Activated T-helper 2 cell treated with anti-CD3 and anti-CD28 coated beads, Interferon-gamma antibody, Interleukin-2, Interleukin-4, amounts not matched to agents 10 μg/mL and 5 μg/mL and 100 μg/mL, durations not matched to agents 14 hours and 24 hours and 36 hours (primary cell): ENCODE measurements around the gene HOTAIR. TPM values are rescaled to one million over a fixed set of nuclear protein-coding genes. Genes with fewer than 3 reads are reported as not detected.

Source experiments
- DNase-seq: peaks from one replicate; pipeline ENCODE4 v3.0.0; 2021; ENCODE audit warnings: low spot score
- H3K27ac Mint-ChIP-seq: one replicate; pipeline ENCODE4 v1.8.0; 2021; ENCODE audit warnings: mixed read lengths
- H3K27me3 Mint-ChIP-seq: one replicate; pipeline ENCODE4 v1.8.0; 2021; ENCODE audit warnings: low read depth, mixed read lengths
- H3K36me3 Mint-ChIP-seq: one replicate; pipeline ENCODE4 v1.8.0; 2021; ENCODE audit warnings: low read depth, mixed read lengths
- H3K4me1 Mint-ChIP-seq: one replicate; pipeline ENCODE4 v1.8.0; 2021; ENCODE audit warnings: low read depth, mixed read lengths
- H3K4me3 Mint-ChIP-seq: one replicate; pipeline ENCODE4 v1.8.0; 2021; ENCODE audit warnings: low read depth, mild to moderate bottlenecking, moderate library complexity, mixed read lengths
- H3K9me3 Mint-ChIP-seq: one replicate; pipeline ENCODE4 v1.8.0; 2021; ENCODE audit warnings: mixed read lengths
- intact Hi-C: fragments of 100-400 bp; cut with micrococcal nuclease; formaldehyde crosslinking; loops from one replicate; pipeline ENCODE4 v1.15.1; 2023
- total RNA-seq: library from RNA; stranded (reverse); gene quantifications from 2 replicates; pipeline ENCODE4 v1.2.3, GENCODE V29; 2022

The HOTAIR gene
- total RNA-seq, 1 donor from 2014 or later, result not detected

GRCh38 chr12:53976823-53977595 is 2.3 kb upstream of the HOTAIR start:
- Mint-ChIP-seq H3K4me3 (no peak overlapping the region), H3K27ac (no peak overlapping the region), H3K4me1 (peaks cover 6% of the 10 kb centered on the region), H3K9me3 (no peaks in the 10 kb centered on the region), H3K36me3 (peaks cover 2% of the 10 kb centered on the region), H3K27me3 (peaks cover 84% of the 10 kb centered on the region)
- intact Hi-C loops, result no loop called here
- DNase-seq, result no peak

- Mint-ChIP-seq H3K4me1 (peaks cover 6% of the 10 kb centered on the region), H3K27me3 (peaks cover 84% of the 10 kb centered on the region), H3K4me3 (no peak overlapping the region), H3K36me3 (peaks cover 2% of the 10 kb centered on the region), H3K9me3 (no peaks in the 10 kb centered on the region), H3K27ac (no peak overlapping the region)
- no peak for DNase-seq
- intact Hi-C loops, result no loop called here
Measured at GRCh38 chr12:53976172-53976822, 1.5 kb upstream of the HOTAIR start.

- H3K4me3 Mint-ChIP-seq, result no peak overlapping the region
- peaks cover 2% of the 10 kb centered on the region for H3K36me3 Mint-ChIP-seq
- peak overlapping the region; percentile 50 for H3K27ac Mint-ChIP-seq
- no peak for DNase-seq
- peaks cover 6% of the 10 kb centered on the region for H3K4me1 Mint-ChIP-seq
- peaks cover 84% of the 10 kb centered on the region for H3K27me3 Mint-ChIP-seq
- H3K9me3 Mint-ChIP-seq, result no peaks in the 10 kb centered on the region
- intact Hi-C loops, result no loop called here
Measured at GRCh38 chr12:53975479-53976152, 862 bp upstream of the HOTAIR start.

- Mint-ChIP-seq H3K4me3 (no peak overlapping the region), H3K36me3 (peaks cover 2% of the 10 kb centered on the region), H3K9me3 (no peaks in the 10 kb centered on the region), H3K27me3 (peaks cover 81% of the 10 kb centered on the region), H3K4me1 (peaks cover 6% of the 10 kb centered on the region), H3K27ac (no peak overlapping the region)
- no peak for DNase-seq
- intact Hi-C loops, result no loop called here
Measured at GRCh38 chr12:53975064-53975471, 314 bp upstream of the HOTAIR start.

DNA sequence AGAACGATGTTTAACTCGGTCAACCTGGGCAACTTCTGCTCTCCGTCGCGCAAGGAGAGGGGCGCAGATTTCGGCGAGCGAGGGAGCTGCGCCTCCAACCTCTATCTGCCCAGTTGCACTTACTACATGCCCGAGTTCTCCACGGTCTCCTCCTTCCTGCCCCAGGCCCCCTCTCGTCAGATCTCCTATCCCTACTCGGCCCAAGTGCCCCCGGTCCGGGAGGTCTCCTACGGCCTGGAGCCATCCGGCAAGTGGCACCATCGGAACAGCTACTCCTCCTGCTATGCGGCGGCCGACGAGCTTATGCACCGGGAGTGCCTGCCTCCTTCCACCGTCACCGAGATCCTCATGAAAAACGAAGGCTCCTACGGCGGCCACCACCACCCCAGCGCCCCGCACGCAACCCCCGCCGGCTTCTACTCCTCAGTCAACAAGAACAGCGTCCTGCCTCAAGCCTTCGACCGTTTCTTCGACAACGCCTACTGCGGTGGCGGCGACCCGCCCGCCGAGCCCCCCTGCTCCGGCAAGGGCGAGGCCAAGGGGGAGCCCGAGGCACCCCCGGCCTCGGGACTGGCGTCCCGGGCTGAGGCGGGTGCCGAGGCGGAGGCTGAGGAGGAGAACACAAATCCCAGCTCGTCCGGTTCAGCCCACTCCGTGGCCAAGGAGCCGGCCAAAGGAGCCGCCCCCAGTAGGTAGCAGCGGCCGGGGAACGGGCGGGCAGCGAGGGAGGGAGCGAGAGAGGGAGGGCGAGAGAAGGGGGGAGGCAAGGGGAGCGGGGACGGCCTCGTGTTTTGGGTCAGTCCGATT is 1.3 kb downstream of the HOTAIR start:
- intact Hi-C loops, result loop anchor here (5.0 kb wide), 1 partner anchor 36 kb away; the partner anchor contains the start of gene HOXC13
- H3K4me1 Mint-ChIP-seq, result peaks cover 6% of the 10 kb centered on the region
- peaks cover 80% of the 10 kb centered on the region for H3K27me3 Mint-ChIP-seq
- peaks cover 2% of the 10 kb centered on the region for H3K36me3 Mint-ChIP-seq
- no peak overlapping the region for H3K27ac Mint-ChIP-seq
- H3K9me3 Mint-ChIP-seq, result no peaks in the 10 kb centered on the region
- no peak overlapping the region for H3K4me3 Mint-ChIP-seq
- DNase-seq, result no peak

DNA sequence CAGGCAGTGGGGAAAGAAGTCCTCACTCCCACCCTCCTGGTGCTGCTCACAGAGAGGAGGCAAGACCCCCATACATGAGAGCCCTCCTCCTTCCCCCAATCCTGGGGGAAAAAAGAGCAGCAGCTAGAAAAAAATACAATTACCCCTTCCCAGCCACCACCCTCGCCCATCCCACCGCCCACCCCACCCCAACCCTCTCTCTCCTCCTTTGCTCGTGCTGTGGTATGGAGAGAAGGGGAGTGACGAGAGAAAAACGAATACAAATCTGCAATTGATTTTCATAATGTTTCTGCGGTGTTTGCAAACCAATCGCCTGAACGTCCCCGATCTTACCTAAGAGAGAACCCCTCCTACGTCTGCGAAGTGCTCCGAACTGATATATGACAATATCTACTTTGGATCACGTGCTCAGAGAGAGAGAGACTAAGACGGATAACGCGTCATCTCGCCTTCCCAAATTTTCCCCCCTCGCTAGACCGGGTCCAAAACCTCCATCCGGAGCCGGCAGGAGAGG is 2.0 kb downstream of the HOTAIR start, which contains the start of gene HOXC11:
TSS of gene HOXC11 (plus strand) at position 405 of the 514 bp plus-strand sequence. CDS start 116 bp downstream, outside the sequence.
- Mint-ChIP-seq H3K9me3 (no peaks in the 10 kb centered on the region), H3K36me3 (peaks cover 2% of the 10 kb centered on the region), H3K4me1 (peaks cover 6% of the 10 kb centered on the region), H3K4me3 (no peak within 1 kb of the TSS), H3K27me3 (peaks cover 81% of the 10 kb centered on the region), H3K27ac (no peak within 1 kb of the TSS)
- intact Hi-C loops, result loop anchor here (5.0 kb wide), 1 partner anchor 35 kb away; the partner anchor contains the start of gene HOXC13
- no peak for DNase-seq

- Mint-ChIP-seq H3K27me3 (peaks cover 82% of the 10 kb centered on the region), H3K4me3 (no peak overlapping the region), H3K36me3 (peaks cover 2% of the 10 kb centered on the region), H3K4me1 (peaks cover 6% of the 10 kb centered on the region), H3K9me3 (no peaks in the 10 kb centered on the region), H3K27ac (no peak overlapping the region)
- DNase-seq, result no peak
- intact Hi-C loops, result loop anchor here (5.0 kb wide), 1 partner anchor 35 kb away; the partner anchor contains the start of gene HOXC13
Measured at GRCh38 chr12:53972152-53972702, 2.5 kb downstream of the HOTAIR start.

DNA sequence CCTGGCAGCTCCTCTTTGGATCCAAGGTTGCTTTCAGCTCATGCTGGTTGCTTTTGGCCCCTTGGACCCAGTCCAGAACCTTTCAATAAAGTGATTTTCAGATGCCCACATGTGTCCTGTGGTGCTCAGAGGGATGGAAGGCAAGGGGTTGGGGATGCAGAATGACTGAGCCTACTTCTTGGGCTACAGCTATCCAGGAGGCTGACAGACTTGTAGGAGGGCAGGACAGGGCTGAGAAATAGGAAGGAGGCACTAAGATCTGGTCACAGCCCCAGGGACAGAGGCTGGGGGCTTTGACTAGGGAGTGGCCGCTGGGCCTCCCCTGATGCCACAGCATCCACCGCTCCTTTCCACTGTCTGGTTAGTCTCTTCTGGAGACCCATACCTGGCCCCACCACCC is 3.1 kb downstream of the HOTAIR start:
- H3K36me3 Mint-ChIP-seq, result peaks cover 2% of the 10 kb centered on the region
- peaks cover 82% of the 10 kb centered on the region for H3K27me3 Mint-ChIP-seq
- H3K4me1 Mint-ChIP-seq, result peaks cover 6% of the 10 kb centered on the region
- intact Hi-C loops, result loop anchor here (5.0 kb wide), 1 partner anchor 34 kb away; the partner anchor contains the start of gene HOXC13
- no peaks in the 10 kb centered on the region for H3K9me3 Mint-ChIP-seq
- H3K27ac Mint-ChIP-seq, result no peak overlapping the region
- DNase-seq, result no peak
- H3K4me3 Mint-ChIP-seq, result no peak overlapping the region

GRCh38 chr12:53971129-53971528 is 3.6 kb downstream of the HOTAIR start:
- intact Hi-C loops, result loop anchor here (5.0 kb wide), 1 partner anchor 34 kb away; the partner anchor contains the start of gene HOXC13
- Mint-ChIP-seq H3K4me1 (peaks cover 6% of the 10 kb centered on the region), H3K36me3 (peaks cover 2% of the 10 kb centered on the region), H3K27ac (no peak overlapping the region), H3K4me3 (no peak overlapping the region), H3K9me3 (no peaks in the 10 kb centered on the region), H3K27me3 (peaks cover 83% of the 10 kb centered on the region)
- no peak for DNase-seq

DNA sequence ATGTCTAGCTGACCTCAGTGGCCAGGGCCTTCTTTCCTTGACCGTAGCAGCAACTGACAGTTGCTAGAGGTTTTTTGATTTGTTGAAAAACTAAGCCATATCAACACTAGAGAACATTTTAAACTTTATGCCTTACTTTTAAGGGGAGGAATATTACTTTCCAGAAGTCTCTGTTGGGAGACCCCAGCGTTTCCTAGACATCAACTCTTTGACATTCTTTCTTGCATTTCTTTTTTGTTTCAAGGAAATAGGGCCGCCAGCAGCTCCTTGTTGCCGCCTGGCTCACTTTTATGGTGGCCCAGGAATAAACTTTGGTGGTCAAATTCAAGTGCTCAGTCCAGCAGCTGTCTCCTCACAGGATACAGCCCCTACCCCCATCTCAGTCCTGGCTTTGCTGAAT is 4.3 kb downstream of the HOTAIR start:
- Mint-ChIP-seq H3K27me3 (peaks cover 84% of the 10 kb centered on the region), H3K4me1 (peaks cover 7% of the 10 kb centered on the region), H3K36me3 (peaks cover 2% of the 10 kb centered on the region), H3K4me3 (no peak overlapping the region), H3K27ac (no peak overlapping the region), H3K9me3 (no peaks in the 10 kb centered on the region)
- intact Hi-C loops, result loop anchor here (5.0 kb wide), 1 partner anchor 33 kb away; the partner anchor contains the start of gene HOXC13
- no peak for DNase-seq

- H3K36me3 Mint-ChIP-seq, result peaks cover 2% of the 10 kb centered on the region
- intact Hi-C loops, result loop anchor here (5.0 kb wide), 3 partner anchors 32 to 83 kb away; partner anchors contain the start of genes HOXC13, HOXC4 and HOXC9
Measured at GRCh38 chr12:53969588-53970259, 5.0 kb downstream of the HOTAIR start.

More at GRCh38 chr12:53969588-53970259, 5.0 kb downstream of the HOTAIR start:
- no peak for DNase-seq
- Mint-ChIP-seq H3K9me3 (no peaks in the 10 kb centered on the region), H3K4me3 (no peak overlapping the region), H3K4me1 (peaks cover 7% of the 10 kb centered on the region), H3K27ac (no peak overlapping the region), H3K27me3 (peaks cover 88% of the 10 kb centered on the region)
